SKM-1 treated with dmso at 0.1 percent for 144 hours (cell line): ENCODE data around the gene DSC1.
"Not testable (repeated sequence)": the region's sequence is repeated elsewhere in the genome, so short reads cannot be mapped to it uniquely, and the experiment has no call there.

Experiments
- DNase-seq: peaks from one replicate; lab custom pipeline; 2025; ENCODE audit not compliant: unreplicated experiment; lab: John Stamatoyannopoulos, UW

The DSC1 gene

DNA sequence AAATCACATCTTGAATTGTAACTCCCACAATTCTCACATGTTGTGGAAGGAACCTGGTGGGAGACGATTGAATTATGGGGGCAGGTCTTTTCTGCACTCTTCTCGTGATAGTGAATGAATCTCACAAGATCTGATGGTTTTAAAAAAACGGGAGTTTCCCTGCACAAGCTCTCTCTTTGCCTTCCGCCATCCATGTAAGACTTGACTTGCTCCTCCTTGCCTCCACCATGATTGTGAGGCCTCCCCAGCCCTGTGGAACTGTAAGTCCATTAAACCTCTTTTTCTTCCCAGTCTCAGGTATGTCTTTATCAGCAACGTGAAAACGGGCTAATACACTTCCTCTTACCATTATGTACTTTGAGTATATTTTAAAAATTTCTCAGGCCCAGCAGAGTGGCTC lies 14.7 kb upstream of the DSC1 start:
- not testable (repeated sequence) for DNase-seq

DNA sequence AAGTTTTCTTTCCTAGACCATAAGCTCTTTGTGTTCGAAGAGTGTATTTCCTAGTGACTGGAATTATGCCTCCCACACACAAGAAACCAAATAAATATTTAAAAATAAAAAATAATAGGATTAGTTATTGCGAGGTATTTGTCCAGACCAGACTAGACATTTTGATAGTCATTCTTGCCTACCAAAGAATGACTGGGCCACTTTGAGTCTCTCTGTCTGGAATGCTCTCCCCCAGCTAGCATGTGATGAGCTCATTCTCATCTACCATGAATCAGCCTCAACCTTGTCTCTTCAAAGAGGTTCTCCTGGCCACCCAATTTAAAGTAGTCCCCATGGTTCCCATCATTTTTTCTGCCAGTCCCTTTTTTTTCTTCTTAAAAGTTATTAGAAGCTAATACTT lies 13.9 kb upstream of the DSC1 start:
- DNase-seq, result no peak

DNA sequence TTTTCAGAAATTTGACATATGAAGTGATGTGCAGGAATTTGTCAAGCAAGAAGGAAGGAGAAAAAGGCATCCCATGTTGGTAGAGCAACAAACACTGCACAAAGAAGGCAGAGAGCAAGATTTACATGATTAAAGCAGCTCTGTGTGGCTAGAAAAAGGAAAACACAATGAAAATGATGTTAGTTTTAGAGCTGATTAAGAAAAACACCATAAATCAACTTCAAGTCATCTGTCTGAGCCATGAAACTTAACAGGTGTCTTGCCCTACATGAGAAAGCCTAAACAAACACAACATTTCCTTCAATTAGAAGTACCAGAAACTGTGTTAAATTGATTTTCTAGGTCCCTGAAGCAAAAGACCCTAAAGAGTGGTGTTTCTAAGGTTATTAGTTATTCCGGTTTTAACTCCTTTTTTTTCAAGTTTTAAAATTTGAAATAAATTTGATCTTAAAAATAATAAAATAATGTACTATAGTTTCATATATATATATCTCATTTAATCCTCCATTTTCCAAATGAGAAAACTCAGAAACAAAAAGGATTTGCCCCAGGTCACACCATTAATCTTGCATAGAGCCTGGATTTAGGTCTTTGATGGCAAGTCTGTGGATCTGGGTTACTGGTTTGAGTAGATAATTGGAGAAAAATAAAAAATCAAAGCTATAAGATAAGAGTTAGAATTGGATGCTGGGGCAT lies 8.6 kb upstream of the DSC1 start:
- DNase-seq, result no peak

DNA sequence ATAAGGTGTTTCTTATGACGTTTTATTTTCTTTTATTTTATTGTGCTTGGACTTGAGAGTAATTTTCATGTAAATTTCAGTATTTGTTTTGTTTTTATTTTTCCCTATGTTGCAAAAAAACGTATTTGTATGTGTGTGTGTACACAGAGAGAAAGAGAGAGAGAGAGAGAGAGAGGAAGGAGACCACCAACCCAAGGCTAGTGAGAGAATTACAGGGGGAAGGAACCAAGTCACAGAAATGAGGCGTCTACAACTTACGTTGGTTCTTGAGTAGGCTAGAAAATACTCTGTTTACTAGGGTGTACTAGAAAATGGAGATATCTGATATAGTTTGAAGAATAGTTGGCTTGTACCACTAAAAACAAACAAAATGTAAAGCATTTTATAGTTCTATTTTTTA lies 7.7 kb upstream of the DSC1 start:
- no peak for DNase-seq

DNA sequence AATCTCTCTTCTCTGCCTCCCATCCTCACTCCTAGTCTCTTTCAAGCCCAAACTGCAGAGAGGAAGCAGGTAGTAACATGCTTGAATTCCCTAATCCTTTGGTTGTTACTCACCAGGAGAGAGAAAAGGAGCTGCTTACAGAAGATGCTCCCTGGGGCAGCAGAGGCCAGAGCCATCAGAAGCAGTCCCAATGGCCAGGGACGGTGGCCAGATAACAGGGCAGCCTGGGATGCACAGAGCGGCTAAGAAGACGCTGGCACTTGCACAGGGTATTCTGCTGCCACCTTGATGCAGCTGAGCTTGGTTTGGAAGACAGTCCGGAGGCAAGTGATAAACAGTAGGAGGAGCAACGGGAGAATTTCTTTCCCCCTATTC lies 250 bp downstream of the DSC1 start:
- no peak for DNase-seq

DNA sequence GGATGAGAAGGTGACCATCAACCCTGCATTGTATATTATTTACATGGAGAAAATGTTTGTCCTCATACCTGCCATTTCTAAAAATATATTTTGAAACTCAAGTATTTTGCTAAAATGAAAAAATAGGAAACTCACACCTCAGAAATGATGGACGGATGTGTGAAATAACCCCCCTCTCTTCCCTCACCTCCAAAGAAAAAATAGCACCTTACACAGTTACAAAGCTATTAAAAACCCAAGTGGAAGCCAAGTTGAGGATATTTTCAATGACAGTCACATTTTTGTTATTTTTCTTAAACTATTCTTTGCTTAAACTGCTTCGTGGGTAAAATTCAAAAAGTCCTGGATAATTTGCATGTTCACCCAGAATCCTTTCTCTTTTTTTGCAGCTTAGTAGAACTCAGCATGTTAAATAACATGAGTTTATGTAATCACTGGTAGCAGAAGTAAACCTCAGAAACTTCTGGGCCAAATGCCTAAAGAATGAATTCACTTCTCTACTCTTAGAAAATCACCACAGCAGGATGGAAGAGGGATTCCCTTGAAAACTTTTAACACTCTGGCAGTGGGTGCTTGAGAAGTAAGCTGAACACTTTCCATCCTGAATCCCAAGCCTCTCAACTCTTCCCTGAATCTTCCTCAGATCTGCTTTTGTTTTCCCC lies 768 bp downstream of the DSC1 start:
- no peak for DNase-seq

DNA sequence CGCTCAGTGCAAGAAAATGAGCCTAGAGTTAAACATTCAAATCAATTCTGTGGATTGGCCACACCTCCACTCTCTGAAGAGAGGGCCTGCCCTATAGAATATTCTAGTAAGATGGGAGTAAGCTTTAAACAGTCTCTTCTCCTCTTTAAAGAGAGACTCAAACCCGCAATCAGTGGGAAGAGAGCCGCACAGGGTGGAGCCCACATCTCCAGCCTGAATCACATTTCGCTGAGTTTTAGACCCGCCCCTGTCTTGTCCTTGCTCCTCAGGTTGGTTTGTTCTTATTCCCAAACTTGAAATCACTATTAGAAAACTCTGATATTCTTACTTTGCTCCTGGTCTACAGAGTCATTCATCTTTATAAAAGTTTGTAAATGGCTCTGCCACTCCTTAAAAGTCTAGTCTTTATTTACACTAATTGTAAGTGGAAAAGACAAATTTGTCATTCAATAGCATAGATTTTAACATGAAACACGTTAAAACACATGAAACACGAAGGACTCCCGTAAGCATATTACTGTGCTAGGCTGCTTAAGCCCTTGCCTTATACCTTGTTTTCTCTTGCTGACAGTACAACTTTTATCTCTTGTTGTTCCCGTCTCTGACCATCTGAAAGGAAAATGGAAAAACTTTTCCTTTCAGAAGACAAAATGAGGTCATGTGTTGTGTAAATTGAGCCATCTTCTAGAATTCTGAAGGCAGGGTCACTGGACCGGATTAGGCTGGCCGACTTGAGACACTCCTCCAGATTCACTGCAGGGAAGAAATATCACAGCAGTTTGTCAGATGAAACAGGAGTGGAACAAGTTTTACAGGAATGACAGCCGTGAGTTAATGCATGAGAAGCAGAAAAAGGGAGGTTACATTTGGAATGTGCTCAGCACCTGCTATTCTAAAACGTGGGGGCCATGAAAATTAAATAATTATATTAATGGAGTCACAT lies 5.6 kb downstream of the DSC1 start:
- no peak for DNase-seq

DNA sequence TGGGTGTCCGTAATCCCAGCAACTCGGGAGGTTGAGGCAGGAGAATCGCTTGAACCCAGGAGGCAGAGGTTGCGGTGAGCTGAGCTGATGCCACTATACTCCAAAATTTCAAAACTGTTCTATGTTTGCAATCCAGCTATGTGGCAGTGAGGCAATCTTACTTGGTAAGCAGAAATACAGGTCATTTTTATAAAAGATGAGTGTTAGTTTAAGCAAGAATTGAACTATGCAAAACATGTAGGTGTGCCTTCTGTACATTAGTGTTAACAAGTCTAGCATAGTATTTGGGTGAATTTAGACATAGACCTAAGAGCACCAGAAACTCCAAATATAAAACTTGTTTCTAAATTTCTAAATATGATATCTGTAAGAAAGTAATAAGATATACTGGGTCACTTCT lies 7.2 kb downstream of the DSC1 start:
- DNase-seq, result no peak

DNA sequence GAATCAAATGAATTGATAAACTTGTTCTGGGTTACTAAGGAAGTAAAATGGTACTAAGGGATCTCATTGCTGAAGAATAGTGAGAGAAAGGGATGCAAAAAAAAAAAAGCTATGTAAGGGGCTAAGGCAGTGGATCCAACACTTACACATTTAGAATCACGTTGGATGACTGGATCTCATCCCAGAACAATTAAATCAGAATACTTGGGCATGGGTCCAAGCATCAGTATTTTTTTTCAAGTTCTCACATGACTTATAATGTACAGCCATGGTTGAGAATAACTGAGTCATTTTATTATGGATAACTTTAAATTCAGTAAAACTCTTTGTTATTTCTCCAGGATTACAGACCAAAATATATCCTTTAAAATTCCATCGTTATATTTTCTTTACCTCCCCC lies 8.5 kb downstream of the DSC1 start:
- no peak for DNase-seq

DNA sequence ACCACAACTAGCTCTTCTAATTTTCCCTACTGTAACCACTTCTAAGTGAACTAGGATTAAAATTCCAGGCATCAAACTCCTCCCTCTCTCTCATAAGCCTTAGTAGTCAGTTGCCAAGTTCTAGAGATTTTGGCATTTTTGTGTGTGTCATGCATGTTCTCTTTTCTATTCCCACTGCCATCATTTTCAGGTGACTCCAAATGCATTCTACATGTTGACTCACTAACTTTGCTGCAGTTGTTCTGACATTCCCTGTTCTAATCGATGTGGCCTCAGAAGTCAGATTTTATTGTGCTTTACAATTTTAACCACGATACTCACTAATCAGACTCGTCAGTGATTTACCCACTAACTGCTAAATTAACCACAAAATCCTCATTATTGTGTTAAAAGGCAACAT lies 13.3 kb downstream of the DSC1 start:
- DNase-seq, result no peak

DNA sequence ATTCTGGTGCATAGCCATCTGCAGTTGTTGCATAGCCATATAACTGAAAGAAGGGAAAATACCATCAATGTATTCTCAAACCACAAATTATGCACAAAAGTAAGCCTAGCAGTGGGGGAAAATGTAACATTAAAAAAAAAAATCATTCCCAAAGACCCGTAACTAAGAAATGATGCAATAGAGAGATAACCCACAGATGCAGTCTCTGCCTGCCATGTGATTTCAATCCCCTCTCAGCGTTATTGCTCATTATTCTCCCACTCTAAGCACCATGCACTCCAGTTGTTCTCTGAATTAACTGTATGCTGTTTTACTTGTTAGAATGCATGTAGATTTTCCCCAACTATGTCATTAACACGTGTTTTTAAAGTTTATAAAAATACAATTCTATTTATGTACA lies 14.1 kb downstream of the DSC1 start:
- DNase-seq, result no peak

DNA sequence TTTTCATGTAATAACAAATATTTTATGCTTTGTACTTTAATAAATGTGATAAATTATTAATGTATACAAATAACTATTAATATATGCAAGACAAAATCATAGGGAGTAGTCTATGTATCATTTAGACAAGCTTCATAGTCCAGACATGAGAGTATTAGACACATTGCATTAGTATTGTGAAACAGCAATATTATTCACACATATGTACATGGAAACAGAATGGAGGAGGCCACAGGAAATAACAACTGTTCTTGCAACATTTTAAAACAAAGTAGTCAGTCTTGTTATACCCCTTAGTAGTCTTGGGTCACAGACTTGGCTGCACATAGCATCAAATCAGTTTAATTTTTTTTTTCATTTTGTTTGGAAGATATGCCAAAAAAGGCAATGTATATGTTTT lies 15.8 kb downstream of the DSC1 start:
- DNase-seq, result no peak

DNA sequence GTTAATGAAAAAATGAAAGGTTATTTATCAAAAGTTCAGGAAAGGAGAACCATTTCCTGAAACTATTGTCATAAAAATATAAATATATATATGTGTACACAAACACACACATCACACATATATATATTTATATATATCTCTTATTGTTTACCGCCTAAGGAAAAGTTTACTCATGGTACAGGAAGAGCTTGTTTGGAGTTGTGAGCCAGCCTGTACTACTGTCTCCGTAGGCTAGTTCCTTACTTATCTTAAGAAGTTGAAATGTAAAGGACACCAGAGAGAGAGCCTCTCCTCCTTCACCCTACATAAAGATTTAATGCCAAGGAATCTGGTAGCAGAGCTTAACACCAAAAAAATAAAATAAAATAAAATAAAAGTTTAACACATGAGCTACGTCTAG lies 19.6 kb downstream of the DSC1 start:
- no peak for DNase-seq

DNA sequence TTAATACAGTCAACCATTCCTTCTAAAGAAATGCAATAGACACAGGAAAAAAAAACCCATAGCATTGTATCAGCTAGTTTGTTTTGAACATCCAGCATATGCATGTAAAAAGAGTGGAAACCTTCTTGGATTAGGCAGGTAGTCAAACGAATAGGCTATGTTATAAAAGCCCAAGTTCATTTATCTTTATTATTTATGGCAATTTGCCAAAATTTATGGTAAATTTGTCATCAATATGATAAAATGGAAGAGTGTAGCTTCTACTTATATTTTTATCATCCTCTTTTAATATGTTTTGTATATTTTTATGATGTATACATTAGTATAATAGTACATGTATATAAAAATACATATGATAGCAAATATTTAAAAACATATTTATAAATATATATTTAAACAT lies 23.9 kb downstream of the DSC1 start:
- DNase-seq, result no peak

DNA sequence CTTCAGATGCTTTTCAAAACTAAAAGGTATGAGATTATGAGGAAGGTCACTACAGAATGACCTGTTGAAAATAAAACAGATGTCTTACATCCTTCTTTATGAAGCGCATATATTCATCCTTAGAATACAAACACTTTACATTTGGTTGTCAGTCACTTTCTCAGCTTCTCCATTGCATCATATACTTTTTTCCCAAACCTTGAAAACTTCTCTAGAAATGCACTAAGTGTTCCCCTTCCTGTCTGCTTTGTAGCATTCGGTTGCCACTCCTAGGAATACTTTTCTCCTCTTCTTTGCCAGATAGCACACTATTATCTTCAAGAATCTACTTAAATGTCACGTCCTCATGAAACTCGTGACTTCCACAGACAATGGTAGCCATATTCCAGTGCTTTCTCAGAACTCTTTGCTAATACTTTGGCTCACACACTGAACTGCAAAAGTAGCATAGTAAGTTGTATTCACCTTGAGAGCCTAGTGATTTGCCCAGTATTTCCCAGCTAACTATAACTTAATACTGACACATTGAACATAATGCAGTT lies 27.6 kb downstream of the DSC1 start:
- DNase-seq, result no peak

DNA sequence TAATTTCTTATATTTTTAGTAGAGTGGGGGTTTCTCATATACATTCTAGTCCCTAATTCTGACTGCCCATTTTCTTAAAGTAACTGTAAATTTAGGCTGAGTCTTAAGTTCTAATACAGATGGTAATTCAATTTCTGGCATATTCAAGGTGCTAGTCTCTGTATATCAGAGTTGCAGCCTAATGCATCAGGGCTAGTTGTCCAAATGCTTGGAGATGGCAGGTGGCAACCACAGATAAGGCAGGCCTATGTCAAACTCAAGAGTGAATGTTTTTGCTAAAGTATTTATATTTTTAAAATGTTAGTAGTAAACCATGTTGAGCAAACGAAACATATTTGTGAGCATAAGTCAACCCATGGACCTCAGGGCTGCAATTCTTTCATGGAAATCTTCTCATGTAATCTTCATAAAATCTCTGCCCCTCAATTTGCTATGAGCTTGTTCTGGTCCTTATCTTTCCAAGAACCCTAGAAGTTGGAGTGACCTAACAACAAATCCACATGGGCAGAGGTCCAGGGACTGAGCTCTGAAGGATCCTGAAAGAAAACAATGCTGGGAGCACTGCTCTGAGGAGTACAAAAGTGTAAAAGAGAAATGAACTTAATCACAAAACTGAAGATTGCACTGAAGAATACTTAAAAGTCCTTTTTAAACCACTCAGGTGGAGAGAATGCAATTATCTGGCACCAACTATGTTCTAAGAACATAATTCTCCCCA lies 33.1 kb downstream of the DSC1 start:
- no peak for DNase-seq

DNA sequence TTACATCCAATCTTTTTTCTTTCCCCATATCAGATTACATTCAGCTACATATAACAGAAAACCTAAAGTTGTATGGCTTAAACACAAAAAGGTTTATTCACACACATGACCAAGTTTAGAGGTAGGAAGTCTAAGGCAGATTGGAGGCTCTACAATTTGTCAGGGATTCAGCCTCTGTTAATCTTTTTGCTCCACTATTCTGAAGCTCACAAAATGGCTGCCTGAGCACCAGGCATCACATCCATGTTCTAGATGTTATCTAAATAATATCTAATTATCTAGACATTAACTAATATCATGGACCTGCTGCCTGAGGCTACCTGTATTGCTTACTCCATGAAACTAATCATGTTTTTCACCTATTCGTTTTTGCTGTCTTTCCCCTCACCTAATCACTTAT lies 36.8 kb downstream of the DSC1 start:
- no peak for DNase-seq

DNA sequence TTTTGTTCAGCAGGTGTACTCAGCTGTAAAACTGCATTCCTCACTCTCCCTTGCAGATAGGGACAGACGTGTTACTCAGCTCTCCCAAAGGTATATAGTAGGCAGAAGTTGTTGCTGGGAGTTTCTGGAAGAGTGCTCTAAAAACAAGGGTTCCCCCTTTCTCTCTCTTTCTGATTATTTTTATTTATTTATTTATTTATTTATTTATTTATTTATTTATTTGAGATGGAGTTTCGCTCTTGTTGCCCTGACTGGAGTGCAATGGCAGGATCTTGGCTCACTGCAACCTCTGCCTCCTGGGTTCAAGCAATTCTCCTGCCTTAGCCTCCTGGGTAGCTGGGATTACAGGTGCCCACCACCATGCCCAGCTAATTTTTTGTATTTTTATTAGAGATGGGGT lies 39.5 kb downstream of the DSC1 start:
- DNase-seq, result not testable (repeated sequence)

DNA sequence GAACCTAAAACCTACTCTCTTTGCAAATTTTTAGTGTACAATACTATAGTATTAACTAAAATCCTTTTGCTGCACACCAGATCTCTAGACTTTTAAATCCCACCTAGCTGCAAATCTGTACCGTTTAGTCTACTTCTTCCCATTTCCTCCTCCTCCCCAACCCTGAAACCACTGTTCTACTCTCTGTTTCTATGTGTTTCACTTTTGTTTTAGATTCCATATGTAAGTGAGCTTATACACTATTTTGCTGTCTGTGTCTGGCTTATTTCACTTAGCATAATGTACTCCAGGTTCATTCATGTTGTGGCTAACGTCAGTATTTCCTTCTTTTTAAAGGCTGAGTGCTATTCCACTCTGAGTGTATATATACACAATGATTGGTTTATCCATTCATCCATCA lies 42.1 kb downstream of the DSC1 start:
- no peak for DNase-seq

DNA sequence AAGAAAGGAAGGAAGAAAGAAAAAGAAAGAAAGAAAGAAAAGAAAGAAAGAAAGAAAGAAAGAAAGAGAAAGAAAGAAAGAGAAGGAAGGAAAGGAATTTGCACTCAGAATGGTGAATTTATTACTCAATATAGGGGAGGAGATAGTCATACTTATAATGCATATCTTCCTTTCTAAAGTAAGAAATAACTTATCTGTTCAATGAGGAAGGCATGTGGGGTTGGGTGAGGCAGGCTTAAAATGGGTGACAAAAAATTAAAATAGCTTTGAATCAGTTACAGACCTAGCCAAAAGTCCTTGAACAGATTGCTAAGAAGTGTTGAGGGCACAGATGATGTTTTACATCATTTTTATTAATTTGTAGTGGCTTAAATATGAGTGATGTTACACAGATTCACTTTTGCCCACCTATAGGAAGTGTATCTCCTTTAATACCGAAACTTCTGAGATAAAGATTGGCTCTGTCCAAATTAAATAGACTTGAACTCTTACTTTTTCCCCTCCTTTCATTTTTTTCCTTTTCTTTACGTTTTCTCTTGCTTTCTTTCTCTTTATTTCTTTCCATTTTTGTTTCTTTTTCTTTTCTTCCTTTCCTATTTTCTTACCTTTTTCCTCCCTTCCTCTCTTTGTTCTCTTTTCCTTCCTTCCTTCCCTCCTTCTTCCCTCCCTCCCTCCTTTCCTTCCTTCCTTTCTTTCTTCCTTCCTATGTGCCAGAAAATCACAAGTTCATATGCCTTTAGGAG lies 45.6 kb downstream of the DSC1 start:
- no peak for DNase-seq
